GM19452 (cell line): ENCODE data around the gene PSEN1.
A peak's percentile ranks its signal among the peaks of the same experiment; 100 is the strongest.

Source experiments
- ATAC-seq: cut with Tn5 transposase; IDR thresholded peaks from one replicate; pipeline ENCODE4 v1.9.1; 2021; ENCODE audit not compliant: unreplicated experiment

Gene PSEN1

GRCh38 chr14:73136387-73137225 lies at the start of gene PSEN1:
TSS of gene PSEN1 (plus strand) at chr14:73136507. CDS start at chr14:73148020, 11,513 bp downstream.
- ATAC-seq, result peak; percentile 88

- no peak for ATAC-seq
These were observed 45.3 kb upstream of the PSEN1 start for GRCh38 chr14:73091044-73091443.

- no peak for ATAC-seq
These were observed 38.9 kb upstream of the PSEN1 start for GRCh38 chr14:73097421-73097820.

- no peak for ATAC-seq
These were observed 36.0 kb upstream of the PSEN1 start for GRCh38 chr14:73100334-73100733.

- ATAC-seq, result no peak
These were observed 33.4 kb upstream of the PSEN1 start for GRCh38 chr14:73102806-73103497.

GRCh38 chr14:73105050-73105449 lies 31.3 kb upstream of the PSEN1 start:
- ATAC-seq, result no peak

- no peak for ATAC-seq
These were observed 30.6 kb upstream of the PSEN1 start for GRCh38 chr14:73105727-73106126.

- no peak for ATAC-seq
These were observed 20.1 kb upstream of the PSEN1 start for GRCh38 chr14:73116079-73116665.

GRCh38 chr14:73124180-73124894 lies 12.0 kb upstream of the PSEN1 start:
- no peak for ATAC-seq

- no peak for ATAC-seq
These were observed 11.1 kb upstream of the PSEN1 start for GRCh38 chr14:73125169-73125588.

- no peak for ATAC-seq
These were observed 10.6 kb upstream of the PSEN1 start for GRCh38 chr14:73125746-73126145.

- no peak for ATAC-seq
These were observed 2.5 kb upstream of the PSEN1 start for GRCh38 chr14:73133795-73134194.

GRCh38 chr14:73136085-73136386 lies 271 bp upstream of the PSEN1 start:
- no peak for ATAC-seq

- no peak for ATAC-seq
These were observed 4.6 kb downstream of the PSEN1 start for GRCh38 chr14:73140811-73141323.

- no peak for ATAC-seq
These were observed 5.9 kb downstream of the PSEN1 start for GRCh38 chr14:73142216-73142615.

GRCh38 chr14:73143003-73143402 lies 6.7 kb downstream of the PSEN1 start:
- ATAC-seq, result no peak

GRCh38 chr14:73143617-73144016 lies 7.3 kb downstream of the PSEN1 start:
- no peak for ATAC-seq

GRCh38 chr14:73145371-73145770 lies 9.1 kb downstream of the PSEN1 start:
- no peak for ATAC-seq

GRCh38 chr14:73146111-73146510 lies 9.8 kb downstream of the PSEN1 start:
- ATAC-seq, result no peak

- no peak for ATAC-seq
These were observed 13.4 kb downstream of the PSEN1 start for GRCh38 chr14:73149753-73150152.

- ATAC-seq, result no peak
These were observed 17.0 kb downstream of the PSEN1 start for GRCh38 chr14:73153272-73153671.
